HepG2 (cell line): ENCODE results near the gene MAPK8IP1. TPM values are rescaled to one million over a fixed set of nuclear protein-coding genes. Genes with fewer than 3 reads are reported as not detected.

Source experiments
- ARNT2 ChIP-seq: sonication (generic); formaldehyde crosslinking; IDR thresholded peaks from 2 replicates; pipeline ENCODE4 v1.8.0; 2022; ENCODE audit warnings: mild to moderate bottlenecking, low read depth, missing genetic modification reagents, moderate library complexity
- CHD2 ChIP-seq: IDR thresholded peaks from 2 replicates; pipeline ENCODE4 v1.6.1; 2011; ENCODE audit warnings: low read depth, low read length, improper control_type of control experiment
- ELK4 ChIP-seq: sonication (generic); formaldehyde crosslinking; IDR thresholded peaks from 2 replicates; pipeline ENCODE4 v1.9.0; 2021; ENCODE audit warnings: missing genetic modification reagents, borderline replicate concordance
- IKZF5 ChIP-seq: IDR thresholded peaks from 2 replicates; pipeline ENCODE4 v1.6.1; 2018; ENCODE audit warnings: missing genetic modification reagents, mild to moderate bottlenecking, missing compliant biosample characterization
- KLF11 ChIP-seq: IDR thresholded peaks from 2 replicates; pipeline ENCODE4 v1.6.1; 2016; ENCODE audit warnings: missing compliant biosample characterization
- RBM39 ChIP-seq: fragments of 200-400 bp; formaldehyde crosslinking; IDR thresholded peaks from one replicate; pipeline ENCODE4 v1.6.1; 2018; ENCODE audit warnings: antibody characterized with exemption, mild to moderate bottlenecking, low read depth, low read length; ENCODE audit not compliant: poor library complexity, severe bottlenecking
- TBL1XR1 ChIP-seq: fragments of 150-350 bp; IDR thresholded peaks from 2 replicates; pipeline ENCODE4 v1.6.1; 2014; ENCODE audit warnings: borderline replicate concordance, low read length; ENCODE audit not compliant: partially characterized antibody
- ZFP62 ChIP-seq: sonication (generic); formaldehyde crosslinking; IDR thresholded peaks from 2 replicates; pipeline ENCODE4 v1.4.0; 2020; ENCODE audit warnings: missing genetic modification reagents
- ZNF251 ChIP-seq: sonication (generic); formaldehyde crosslinking; IDR thresholded peaks from 2 replicates; pipeline ENCODE4 v1.9.0; 2021; ENCODE audit warnings: mild to moderate bottlenecking, missing genetic modification reagents
- ZNF274 ChIP-seq: sonication (generic); formaldehyde crosslinking; IDR thresholded peaks from 2 replicates; pipeline ENCODE4 v1.5.1; 2020; ENCODE audit warnings: mild to moderate bottlenecking, missing genetic modification reagents
- ZNF558 ChIP-seq: sonication (generic); formaldehyde crosslinking; IDR thresholded peaks from 2 replicates; pipeline ENCODE4 v1.9.0; 2022; ENCODE audit warnings: mild to moderate bottlenecking, missing genetic modification reagents, borderline replicate concordance
- ZNF883 ChIP-seq: sonication (generic); formaldehyde crosslinking; IDR thresholded peaks from 2 replicates; pipeline ENCODE4 v1.5.1; 2020; ENCODE audit warnings: mild to moderate bottlenecking, missing genetic modification reagents; ENCODE audit errors: not compliant biosample characterization
- polyA plus RNA-seq, 8 experiments: library from polyadenylated mRNA; depleted of rRNA in 3 of 8; stranded (reverse) in 7 of 8; unstranded in 1 of 8; fragments of >200 nt; fragmentation: Illumina TruSeq in 4 of 8; extraction: Trizol in 4 of 8; gene quantifications; 2 replicates each; pipeline versions ENCODE4 v1.2.1 to v1.2.3, GENCODE V29; 2011 to 2016; ENCODE audit warnings: low read depth in 4 of 8, missing spikeins in 1 of 8, mixed read lengths in 1 of 8; ENCODE audit not compliant: insufficient read depth in 1 of 8
- total RNA-seq, 5 experiments: library from RNA; depleted of rRNA; stranded (reverse); fragments of >200 nt; fragmentation: Illumina TruSeq; extraction: Trizol; gene quantifications; 2 replicates each; pipeline ENCODE4 v1.2.3, GENCODE V29; 2016; ENCODE audit warnings: low read depth in 1 of 5
- TF ChIP-seq, protein P1 (sequence below): sonication (generic); formaldehyde crosslinking; IDR thresholded peaks from 2 replicates; pipeline ENCODE4 v1.4.0; 2020; ENCODE audit warnings: mild to moderate bottlenecking, missing genetic modification reagents
- TF ChIP-seq, protein P2 (sequence below): sonication (generic); formaldehyde crosslinking; IDR thresholded peaks from 2 replicates; pipeline ENCODE4 v1.4.0; 2020; ENCODE audit warnings: missing genetic modification reagents, borderline replicate concordance

The MAPK8IP1 gene
- total and polyA plus RNA-seq, 2 of the 13 experiments (the other 11 are each of a cell fraction or from before 2014, with no cell fraction given): 2.2 to 4.2 TPM

- TF ChIP-seq, protein P1, sequence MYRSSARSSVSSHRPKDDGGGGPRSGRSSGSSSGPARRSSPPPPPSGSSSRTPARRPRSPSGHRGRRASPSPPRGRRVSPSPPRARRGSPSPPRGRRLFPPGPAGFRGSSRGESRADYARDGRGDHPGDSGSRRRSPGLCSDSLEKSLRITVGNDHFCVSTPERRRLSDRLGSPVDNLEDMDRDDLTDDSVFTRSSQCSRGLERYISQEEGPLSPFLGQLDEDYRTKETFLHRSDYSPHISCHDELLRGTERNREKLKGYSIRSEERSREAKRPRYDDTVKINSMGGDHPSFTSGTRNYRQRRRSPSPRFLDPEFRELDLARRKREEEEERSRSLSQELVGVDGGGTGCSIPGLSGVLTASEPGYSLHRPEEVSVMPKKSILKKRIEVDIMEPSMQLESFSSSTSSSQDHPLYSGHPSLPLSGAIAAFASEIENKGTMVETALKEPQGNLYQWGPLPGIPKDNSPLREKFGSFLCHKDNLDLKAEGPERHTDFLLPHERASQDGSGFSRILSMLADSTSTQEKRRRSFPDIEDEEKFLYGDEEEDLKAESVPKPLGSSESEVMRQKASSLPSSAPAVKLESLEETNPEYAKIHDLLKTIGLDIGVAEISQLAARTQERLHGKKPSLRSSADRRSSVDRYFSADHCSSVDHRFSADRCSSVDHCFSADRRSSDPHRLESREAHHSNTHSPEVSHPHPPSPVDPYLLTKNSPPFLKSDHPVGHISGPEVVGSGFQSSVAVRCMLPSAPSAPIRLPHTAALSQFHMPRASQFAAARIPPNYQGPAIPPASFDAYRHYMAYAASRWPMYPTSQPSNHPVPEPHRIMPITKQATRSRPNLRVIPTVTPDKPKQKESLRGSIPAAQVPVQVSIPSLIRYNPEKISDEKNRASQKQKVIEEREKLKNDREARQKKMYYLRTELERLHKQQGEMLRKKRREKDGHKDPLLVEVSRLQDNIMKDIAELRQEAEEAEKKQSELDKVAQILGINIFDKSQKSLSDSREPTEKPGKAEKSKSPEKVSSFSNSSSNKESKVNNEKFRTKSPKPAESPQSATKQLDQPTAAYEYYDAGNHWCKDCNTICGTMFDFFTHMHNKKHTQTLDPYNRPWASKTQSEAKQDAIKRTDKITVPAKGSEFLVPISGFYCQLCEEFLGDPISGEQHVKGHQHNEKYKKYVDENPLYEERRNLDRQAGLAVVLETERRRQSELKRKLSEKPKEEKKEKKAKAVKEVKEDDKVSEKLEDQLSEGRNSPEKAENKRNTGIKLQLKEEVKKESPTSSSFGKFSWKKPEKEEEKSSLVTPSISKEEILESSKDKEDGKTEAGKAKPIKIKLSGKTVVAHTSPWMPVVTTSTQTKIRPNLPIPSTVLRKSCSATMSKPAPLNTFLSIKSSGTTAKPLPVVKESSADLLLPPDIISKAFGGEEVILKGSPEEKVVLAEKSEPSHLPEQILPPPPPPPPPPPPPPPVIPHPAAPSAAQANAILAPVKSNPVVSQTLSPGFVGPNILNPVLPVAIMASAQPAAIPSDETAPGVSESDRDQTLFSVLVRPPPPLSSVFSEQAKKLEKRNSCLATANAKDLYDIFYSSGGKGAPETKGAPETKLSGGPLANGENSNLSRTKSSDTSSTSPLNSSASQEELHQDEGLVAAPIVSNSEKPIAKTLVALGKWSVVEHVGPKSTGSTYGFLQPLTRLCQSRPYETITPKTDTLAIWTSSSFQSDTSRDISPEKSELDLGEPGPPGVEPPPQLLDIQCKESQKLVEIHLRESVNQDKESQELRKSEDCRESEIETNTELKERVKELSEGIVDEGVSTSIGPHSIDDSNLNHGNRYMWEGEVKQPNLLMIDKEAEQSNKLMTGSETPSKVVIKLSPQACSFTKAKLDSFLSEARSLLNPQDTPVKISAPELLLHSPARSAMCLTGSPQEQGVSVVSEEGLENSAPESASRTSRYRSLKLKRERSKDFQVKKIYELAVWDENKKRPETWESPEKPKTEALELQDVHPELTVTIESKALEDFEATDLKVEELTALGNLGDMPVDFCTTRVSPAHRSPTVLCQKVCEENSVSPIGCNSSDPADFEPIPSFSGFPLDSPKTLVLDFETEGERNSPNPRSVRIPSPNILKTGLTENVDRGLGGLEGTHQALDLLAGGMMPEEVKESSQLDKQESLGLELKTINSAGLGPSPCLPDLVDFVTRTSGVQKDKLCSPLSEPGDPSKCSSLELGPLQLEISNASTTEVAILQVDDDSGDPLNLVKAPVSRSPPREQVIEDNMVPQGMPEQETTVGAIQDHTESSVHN (CRISPR knock-in tag): no peak
- no peak for TF ChIP-seq TBL1XR1
- TF ChIP-seq ZNF558 (CRISPR knock-in tag): 0 out of 2 replicates have a peak, but pooled peaks have one; percentile 32
- TF ChIP-seq ZNF251 (CRISPR knock-in tag): 0 out of 2 replicates have a peak, but pooled peaks have one; percentile 6
- no peak for TF ChIP-seq RBM39
- no peak for TF ChIP-seq KLF11 (CRISPR knock-in tag)
- TF ChIP-seq ZNF883: peak; percentile 38
- TF ChIP-seq, protein P2, sequence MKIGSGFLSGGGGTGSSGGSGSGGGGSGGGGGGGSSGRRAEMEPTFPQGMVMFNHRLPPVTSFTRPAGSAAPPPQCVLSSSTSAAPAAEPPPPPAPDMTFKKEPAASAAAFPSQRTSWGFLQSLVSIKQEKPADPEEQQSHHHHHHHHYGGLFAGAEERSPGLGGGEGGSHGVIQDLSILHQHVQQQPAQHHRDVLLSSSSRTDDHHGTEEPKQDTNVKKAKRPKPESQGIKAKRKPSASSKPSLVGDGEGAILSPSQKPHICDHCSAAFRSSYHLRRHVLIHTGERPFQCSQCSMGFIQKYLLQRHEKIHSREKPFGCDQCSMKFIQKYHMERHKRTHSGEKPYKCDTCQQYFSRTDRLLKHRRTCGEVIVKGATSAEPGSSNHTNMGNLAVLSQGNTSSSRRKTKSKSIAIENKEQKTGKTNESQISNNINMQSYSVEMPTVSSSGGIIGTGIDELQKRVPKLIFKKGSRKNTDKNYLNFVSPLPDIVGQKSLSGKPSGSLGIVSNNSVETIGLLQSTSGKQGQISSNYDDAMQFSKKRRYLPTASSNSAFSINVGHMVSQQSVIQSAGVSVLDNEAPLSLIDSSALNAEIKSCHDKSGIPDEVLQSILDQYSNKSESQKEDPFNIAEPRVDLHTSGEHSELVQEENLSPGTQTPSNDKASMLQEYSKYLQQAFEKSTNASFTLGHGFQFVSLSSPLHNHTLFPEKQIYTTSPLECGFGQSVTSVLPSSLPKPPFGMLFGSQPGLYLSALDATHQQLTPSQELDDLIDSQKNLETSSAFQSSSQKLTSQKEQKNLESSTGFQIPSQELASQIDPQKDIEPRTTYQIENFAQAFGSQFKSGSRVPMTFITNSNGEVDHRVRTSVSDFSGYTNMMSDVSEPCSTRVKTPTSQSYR: no peak; the same call in 1 of the 2 replicates
- 0 out of 2 replicates have a peak, but pooled peaks have one; percentile 6 for TF ChIP-seq IKZF5 (CRISPR knock-in tag)
- no peak for TF ChIP-seq ZFP62 (CRISPR knock-in tag)
- TF ChIP-seq ELK4: no peak
- peak; percentile 13; the same call in 1 of the 2 replicates for TF ChIP-seq ARNT2 (CRISPR knock-in tag)
- no peak for TF ChIP-seq CHD2
- no peak for TF ChIP-seq ZNF274
Measured at GRCh38 chr11:45922425-45923082, 37.1 kb downstream of the MAPK8IP1 start, which contains the start of gene LARGE2 (continued).
